HG03354 (cell line): Measurements from ENCODE around the gene FRMD4A.
"Not testable (repeated sequence)": the region's sequence is repeated elsewhere in the genome, so short reads cannot be mapped to it uniquely, and the experiment has no call there.

ENCODE experiments used
- ATAC-seq: cut with Tn5 transposase; IDR thresholded peaks from one replicate; pipeline ENCODE4 v1.9.1; 2021; ENCODE audit warnings: mild to moderate bottlenecking; ENCODE audit not compliant: unreplicated experiment, poor library complexity, severe bottlenecking

The FRMD4A gene

GRCh38 chr10:14247377-14248116 lies 83.2 kb downstream of the FRMD4A start:
- no peak for ATAC-seq

GRCh38 chr10:14244801-14245211 lies 85.9 kb downstream of the FRMD4A start:
- ATAC-seq, result no peak

GRCh38 chr10:14244147-14244546 lies 86.6 kb downstream of the FRMD4A start:
- no peak for ATAC-seq

- no peak for ATAC-seq
Observed at GRCh38 chr10:14243221-14243620, 87.5 kb downstream of the FRMD4A start.

GRCh38 chr10:14241196-14241595 lies 89.5 kb downstream of the FRMD4A start:
- ATAC-seq, result no peak

GRCh38 chr10:14240253-14241189 lies 90.2 kb downstream of the FRMD4A start:
- ATAC-seq, result no peak

- ATAC-seq, result not testable (repeated sequence)
Observed at GRCh38 chr10:14238659-14239058, 92.1 kb downstream of the FRMD4A start.

- ATAC-seq, result no peak
Observed at GRCh38 chr10:14236341-14236740, 94.4 kb downstream of the FRMD4A start.

GRCh38 chr10:14235566-14236195 lies 95.0 kb downstream of the FRMD4A start:
- ATAC-seq, result no peak

GRCh38 chr10:14233566-14233965 lies 97.2 kb downstream of the FRMD4A start:
- no peak for ATAC-seq

GRCh38 chr10:14228798-14229197 lies 101.9 kb downstream of the FRMD4A start:
- ATAC-seq, result not testable (repeated sequence)

- no peak for ATAC-seq
Observed at GRCh38 chr10:14225379-14225778, 105.3 kb downstream of the FRMD4A start.

GRCh38 chr10:14220026-14220425 lies 110.7 kb downstream of the FRMD4A start:
- ATAC-seq, result no peak

- ATAC-seq, result no peak
Observed at GRCh38 chr10:14219411-14219810, 111.3 kb downstream of the FRMD4A start.

GRCh38 chr10:14215641-14216040 lies 115.1 kb downstream of the FRMD4A start:
- ATAC-seq, result no peak

GRCh38 chr10:14213703-14214102 lies 117.0 kb downstream of the FRMD4A start:
- not testable (repeated sequence) for ATAC-seq

- no peak for ATAC-seq
Observed at GRCh38 chr10:14211610-14212009, 119.1 kb downstream of the FRMD4A start.

- ATAC-seq, result no peak
Observed at GRCh38 chr10:14208231-14208630, 122.5 kb downstream of the FRMD4A start.

GRCh38 chr10:14205233-14205632 lies 125.5 kb downstream of the FRMD4A start:
- ATAC-seq, result no peak
